ENCODE measurements around the gene GFOD2.

- TF ChIP-seq EZH2phosphoT487 (IDR thresholded peaks at IDR 0.05; ENCODE audit: insufficient read depth, low read depth) (no peak), EZH2 (IDR thresholded peaks at IDR 0.05; ENCODE audit: insufficient read depth, poor library complexity, severe bottlenecking) (no peak)
These were observed 75.1 kb downstream of the GFOD2 start for GRCh38 chr16:67644038-67644437.
